SK-N-SH treated with all-trans-retinoic acid at 6 μM for 48 hours (cell line): ENCODE measurements around the gene EPB41L5.
"Not testable (repeated sequence)": the region's sequence is repeated elsewhere in the genome, so short reads cannot be mapped to it uniquely, and the experiment has no call there.

Source experiments
- ATAC-seq: fragments of 200-7000 bp; cut with Tn5 transposase; 3 replicates; pipeline ENCODE4 v1.9.1; 2020; ENCODE audit warnings: mild to moderate bottlenecking, moderate library complexity
- ARNTL ChIP-seq: fragments of 450-650 bp; formaldehyde crosslinking; IDR thresholded peaks from 2 replicates; pipeline ENCODE4 v1.5.0; 2020; ENCODE audit warnings: low read depth, mild to moderate bottlenecking, moderate library complexity, borderline replicate concordance
- BACH2 ChIP-seq: fragments of 250-450 bp; sonication (Bioruptor Pico); IDR thresholded peaks from 2 replicates; pipeline ENCODE4 v1.9.0; 2021; ENCODE audit warnings: mild to moderate bottlenecking, borderline replicate concordance
- CREB5 ChIP-seq: fragments of 250-450 bp; sonication (Bioruptor Pico); IDR thresholded peaks from 2 replicates; pipeline ENCODE4 v1.5.1; 2020; ENCODE audit warnings: low read depth, mild to moderate bottlenecking, moderate library complexity
- CSDC2 ChIP-seq: fragments of 250-450 bp; sonication (Bioruptor Pico); IDR thresholded peaks from 2 replicates; pipeline ENCODE4 v1.5.0; 2020; ENCODE audit warnings: mild to moderate bottlenecking, moderate library complexity
- CSRNP3 ChIP-seq: fragments of 250-450 bp; sonication (Bioruptor Pico); IDR thresholded peaks from 2 replicates; pipeline ENCODE4 v1.5.1; 2021; ENCODE audit warnings: mild to moderate bottlenecking, moderate library complexity
- ESRRG ChIP-seq: fragments of 250-450 bp; sonication (Bioruptor Pico); IDR thresholded peaks from 2 replicates; pipeline ENCODE4 v1.6.1; 2021; ENCODE audit warnings: mild to moderate bottlenecking
- GLIS3 ChIP-seq: fragments of 250-450 bp; sonication (Bioruptor Pico); IDR thresholded peaks from 2 replicates; pipeline ENCODE4 v1.5.0; 2020; ENCODE audit warnings: mild to moderate bottlenecking, moderate library complexity
- PPARA ChIP-seq: fragments of 250-450 bp; sonication (Bioruptor Pico); IDR thresholded peaks from 2 replicates; pipeline ENCODE4 v1.5.0; 2020; ENCODE audit warnings: mild to moderate bottlenecking, borderline replicate concordance
- RARB ChIP-seq: fragments of 250-450 bp; sonication (Bioruptor Pico); IDR thresholded peaks from 2 replicates; pipeline ENCODE4 v1.8.0; 2021; ENCODE audit warnings: mild to moderate bottlenecking, moderate library complexity
- SNAI2 ChIP-seq: fragments of 250-450 bp; sonication (Bioruptor Pico); IDR thresholded peaks from 2 replicates; pipeline ENCODE4 v1.5.0; 2020; ENCODE audit warnings: mild to moderate bottlenecking, moderate library complexity
- TCF4 ChIP-seq: fragments of 250-450 bp; sonication (Bioruptor Pico); IDR thresholded peaks from 2 replicates; pipeline ENCODE4 v1.8.0; 2021; ENCODE audit warnings: mild to moderate bottlenecking, moderate library complexity, borderline replicate concordance
- TSHZ2 ChIP-seq: fragments of 250-450 bp; sonication (Bioruptor Pico); IDR thresholded peaks from 2 replicates; pipeline ENCODE4 v1.5.0; 2020; ENCODE audit warnings: mild to moderate bottlenecking, moderate library complexity
- ZC3H10 ChIP-seq: fragments of 250-450 bp; sonication (Bioruptor Pico); IDR thresholded peaks from 2 replicates; pipeline ENCODE4 v1.5.1; 2021; ENCODE audit warnings: mild to moderate bottlenecking, moderate library complexity
- ZFP3 ChIP-seq: fragments of 250-450 bp; sonication (Bioruptor Pico); IDR thresholded peaks from 2 replicates; pipeline ENCODE4 v1.5.0; 2020; ENCODE audit warnings: mild to moderate bottlenecking, moderate library complexity
- ZFP30 ChIP-seq: fragments of 450-650 bp; formaldehyde crosslinking; IDR thresholded peaks from 2 replicates; pipeline ENCODE4 v1.5.0; 2022; ENCODE audit warnings: mild to moderate bottlenecking, moderate library complexity
- ZNF565 ChIP-seq: fragments of 450-650 bp; formaldehyde crosslinking; conservative IDR thresholded peaks from 2 replicates; pipeline ENCODE4 v1.5.0; 2020; ENCODE audit warnings: low read depth, mild to moderate bottlenecking, moderate library complexity
- ZNF70 ChIP-seq: fragments of 450-650 bp; formaldehyde crosslinking; IDR thresholded peaks from 2 replicates; pipeline ENCODE4 v1.5.0; 2020; ENCODE audit warnings: mild to moderate bottlenecking, moderate library complexity
- ZNF8 ChIP-seq: fragments of 450-650 bp; formaldehyde crosslinking; IDR thresholded peaks from 2 replicates; pipeline ENCODE4 v1.5.0; 2020; ENCODE audit warnings: mild to moderate bottlenecking, moderate library complexity
- TF ChIP-seq, protein P1 (sequence below): fragments of 250-450 bp; sonication (Bioruptor Pico); IDR thresholded peaks from 2 replicates; pipeline ENCODE4 v1.8.0; 2020; ENCODE audit warnings: mild to moderate bottlenecking, moderate library complexity, borderline replicate concordance

The EPB41L5 gene

DNA sequence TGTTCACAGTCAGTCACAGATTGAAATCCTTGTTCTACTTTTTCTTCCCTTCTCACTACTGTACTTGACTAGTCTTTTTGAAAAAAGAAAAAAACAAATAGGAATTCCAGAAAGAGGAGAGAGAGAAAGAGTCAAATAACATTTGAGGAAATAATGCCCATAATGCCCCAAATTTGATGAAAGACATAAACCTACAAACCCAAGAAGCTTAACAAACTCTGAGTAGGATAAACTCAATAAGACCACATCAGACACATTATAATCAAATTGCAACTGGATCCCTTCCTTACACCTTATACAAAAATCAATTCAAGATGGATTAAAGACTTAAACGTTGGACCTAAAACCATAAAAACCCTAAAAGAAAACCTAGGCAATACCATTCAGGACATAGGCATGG, 179.4 kb downstream of the EPB41L5 start:
- ATAC-seq = no peak

DNA sequence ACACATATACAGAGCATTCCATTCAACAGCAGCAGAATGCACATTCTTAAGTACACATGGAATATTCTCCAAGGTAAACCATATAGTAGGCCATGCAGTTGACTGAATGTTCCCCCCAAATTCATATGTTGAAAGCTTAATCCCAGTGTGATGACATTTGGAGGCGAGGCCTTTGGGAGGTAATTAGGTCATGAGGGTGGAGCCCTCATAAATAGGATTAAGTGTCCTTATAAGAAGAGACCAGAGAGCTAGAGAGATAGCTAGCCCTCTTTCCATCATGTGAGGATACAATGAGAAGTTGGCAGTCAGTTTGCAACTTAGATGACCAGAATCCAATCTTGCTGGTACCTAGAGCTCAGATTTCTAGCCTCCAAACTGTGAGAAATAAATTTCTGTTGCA, 182.7 kb downstream of the EPB41L5 start:
- TF ChIP-seq GLIS3 (CRISPR knock-in tag) (no peak), BACH2 (CRISPR knock-in tag) (no peak), ZFP30 (CRISPR knock-in tag) (no peak), TSHZ2 (CRISPR knock-in tag) (no peak), ZC3H10 (CRISPR knock-in tag) (no peak), ZFP3 (CRISPR knock-in tag) (no peak), CSDC2 (CRISPR knock-in tag) (no peak), ZNF8 (CRISPR knock-in tag) (no peak)
- ATAC-seq = no peak

More for the DNA sequence above, 179.4 kb downstream of the EPB41L5 start:
- TF ChIP-seq CSRNP3 (CRISPR knock-in tag) = no peak
- no peak for TF ChIP-seq ZC3H10 (CRISPR knock-in tag)
- TF ChIP-seq PPARA = no peak
- TF ChIP-seq TSHZ2 (CRISPR knock-in tag) = no peak
- no peak for TF ChIP-seq ZNF70
- no peak for TF ChIP-seq TCF4 (CRISPR knock-in tag)
- TF ChIP-seq GLIS3 (CRISPR knock-in tag) = no peak
- TF ChIP-seq RARB (CRISPR knock-in tag) = no peak
- no peak for TF ChIP-seq SNAI2 (CRISPR knock-in tag)
- TF ChIP-seq CSDC2 (CRISPR knock-in tag) = no peak
- TF ChIP-seq ZFP3 (CRISPR knock-in tag) = no peak
- no peak for TF ChIP-seq ZFP30 (CRISPR knock-in tag)
- no peak for TF ChIP-seq ARNTL (CRISPR knock-in tag)
- no peak for TF ChIP-seq ZNF8 (CRISPR knock-in tag)
- TF ChIP-seq ZNF565 (CRISPR knock-in tag) = no peak
- no peak for TF ChIP-seq ESRRG
- no peak for TF ChIP-seq CREB5 (CRISPR knock-in tag)

- ATAC-seq = not testable (repeated sequence)
Observed at GRCh38 chr2:120199817-120200459, 187.1 kb downstream of the EPB41L5 start.

DNA sequence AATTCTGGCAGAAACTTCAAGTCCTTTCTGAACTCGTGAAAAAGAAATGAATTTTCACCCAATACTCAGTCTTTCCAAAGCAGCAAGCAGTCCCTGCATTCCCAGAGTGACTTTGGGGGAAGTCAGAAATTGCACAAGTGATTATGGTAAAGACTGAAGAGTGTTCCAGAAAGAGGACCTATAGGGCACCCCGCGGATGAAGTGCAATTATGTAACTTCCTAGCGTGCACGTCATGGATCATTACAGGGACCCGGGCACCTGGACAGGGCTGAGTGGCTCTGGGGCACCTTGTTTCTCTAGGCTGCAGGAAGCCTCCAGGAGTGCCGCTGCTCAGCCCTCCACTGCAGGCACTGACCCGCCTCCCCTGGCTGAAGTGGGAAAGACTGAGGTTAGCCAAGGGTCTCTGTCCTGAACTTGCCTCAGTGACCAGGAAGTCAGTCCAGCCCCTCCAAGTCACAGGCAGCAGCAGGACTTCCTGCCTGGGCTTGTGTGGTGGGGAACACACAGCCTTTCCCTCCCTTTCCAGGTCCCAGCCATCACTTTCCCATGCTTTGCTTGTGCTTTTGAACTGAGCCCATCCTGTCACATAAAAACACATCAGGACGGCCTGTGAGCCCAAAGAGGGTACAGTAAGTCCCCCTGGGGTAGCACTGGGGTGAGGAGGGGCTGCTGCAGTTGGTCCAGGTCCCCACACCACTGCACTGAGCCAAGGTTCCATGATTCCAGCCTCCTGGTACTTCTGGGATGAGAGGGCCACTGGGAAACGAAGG, 190.6 kb downstream of the EPB41L5 start:
- no peak for ATAC-seq
- TF ChIP-seq CSDC2 (CRISPR knock-in tag) = no peak
- TF ChIP-seq ZNF565 (CRISPR knock-in tag) = no peak
- no peak for TF ChIP-seq BACH2 (CRISPR knock-in tag)
- no peak for TF ChIP-seq CSRNP3 (CRISPR knock-in tag)
- no peak for TF ChIP-seq ESRRG
- TF ChIP-seq ARNTL (CRISPR knock-in tag) = no peak
- TF ChIP-seq, protein P1, sequence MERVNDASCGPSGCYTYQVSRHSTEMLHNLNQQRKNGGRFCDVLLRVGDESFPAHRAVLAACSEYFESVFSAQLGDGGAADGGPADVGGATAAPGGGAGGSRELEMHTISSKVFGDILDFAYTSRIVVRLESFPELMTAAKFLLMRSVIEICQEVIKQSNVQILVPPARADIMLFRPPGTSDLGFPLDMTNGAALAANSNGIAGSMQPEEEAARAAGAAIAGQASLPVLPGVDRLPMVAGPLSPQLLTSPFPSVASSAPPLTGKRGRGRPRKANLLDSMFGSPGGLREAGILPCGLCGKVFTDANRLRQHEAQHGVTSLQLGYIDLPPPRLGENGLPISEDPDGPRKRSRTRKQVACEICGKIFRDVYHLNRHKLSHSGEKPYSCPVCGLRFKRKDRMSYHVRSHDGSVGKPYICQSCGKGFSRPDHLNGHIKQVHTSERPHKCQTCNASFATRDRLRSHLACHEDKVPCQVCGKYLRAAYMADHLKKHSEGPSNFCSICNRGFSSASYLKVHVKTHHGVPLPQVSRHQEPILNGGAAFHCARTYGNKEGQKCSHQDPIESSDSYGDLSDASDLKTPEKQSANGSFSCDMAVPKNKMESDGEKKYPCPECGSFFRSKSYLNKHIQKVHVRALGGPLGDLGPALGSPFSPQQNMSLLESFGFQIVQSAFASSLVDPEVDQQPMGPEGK (CRISPR knock-in tag) = no peak
